GM10847 (cell line): Measurements from ENCODE around the gene SEMA5A.

Experiments used
- POLR2A ChIP-seq: IDR thresholded peaks from 2 replicates; pipeline ENCODE4 v1.6.1; 2011; ENCODE audit not compliant: insufficient read length; ENCODE audit errors: extremely low read depth

Gene SEMA5A

GRCh38 chr5:9037048-9037447, 508.8 kb downstream of the SEMA5A start:
- TF ChIP-seq POLR2A = no peak

- TF ChIP-seq POLR2A = no peak
These were observed 510.5 kb downstream of the SEMA5A start for GRCh38 chr5:9035346-9035745.

GRCh38 chr5:9034649-9035048, 511.2 kb downstream of the SEMA5A start:
- TF ChIP-seq POLR2A = no peak

- TF ChIP-seq POLR2A = no peak
These were observed 512.4 kb downstream of the SEMA5A start for GRCh38 chr5:9033524-9033923.

GRCh38 chr5:9025942-9026341, 519.9 kb downstream of the SEMA5A start:
- no peak for TF ChIP-seq POLR2A

GRCh38 chr5:9020996-9021395, 524.9 kb downstream of the SEMA5A start:
- TF ChIP-seq POLR2A = no peak

GRCh38 chr5:9015937-9016270, 530.0 kb downstream of the SEMA5A start:
- no peak for TF ChIP-seq POLR2A

- TF ChIP-seq POLR2A = no peak
These were observed 530.5 kb downstream of the SEMA5A start for GRCh38 chr5:9015260-9015936.

- TF ChIP-seq POLR2A = no peak
These were observed 532.7 kb downstream of the SEMA5A start for GRCh38 chr5:9013147-9013546.

GRCh38 chr5:9009931-9010651, 535.8 kb downstream of the SEMA5A start:
- TF ChIP-seq POLR2A = no peak

- TF ChIP-seq POLR2A = no peak
These were observed 548.3 kb downstream of the SEMA5A start for GRCh38 chr5:8997542-8998070.

- no peak for TF ChIP-seq POLR2A
These were observed 552.8 kb downstream of the SEMA5A start for GRCh38 chr5:8993031-8993430.
